ENCODE results near the gene PPP1R12B. TPM values are rescaled to one million over a fixed set of nuclear protein-coding genes. Genes with fewer than 3 reads are reported as not detected.

The PPP1R12B gene
- total and polyA plus RNA-seq, 2 experiments from 2014 or later = 13.2 to 13.8 TPM

DNA sequence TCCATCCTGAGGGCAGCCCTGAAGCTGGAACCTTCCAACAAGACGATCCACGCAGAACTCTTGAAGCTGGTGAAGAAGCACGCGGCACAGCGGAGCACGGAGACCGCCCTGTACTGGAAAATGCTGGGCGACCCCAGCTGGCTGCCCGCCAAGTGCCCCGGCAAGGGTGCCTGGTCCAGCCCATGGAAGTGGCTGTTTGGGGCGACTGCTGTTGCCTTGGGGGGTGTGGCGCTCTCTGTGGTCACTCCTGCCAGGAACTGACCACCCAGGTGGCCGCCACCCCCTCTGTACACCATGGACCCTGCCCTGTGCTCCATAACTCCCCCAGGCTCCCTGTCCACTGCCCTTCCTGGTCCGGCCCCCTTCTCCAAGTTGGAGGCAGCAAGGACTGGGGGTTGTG lies 90.8 kb downstream of the PPP1R12B start:
- TF ChIP-seq, protein P1, sequence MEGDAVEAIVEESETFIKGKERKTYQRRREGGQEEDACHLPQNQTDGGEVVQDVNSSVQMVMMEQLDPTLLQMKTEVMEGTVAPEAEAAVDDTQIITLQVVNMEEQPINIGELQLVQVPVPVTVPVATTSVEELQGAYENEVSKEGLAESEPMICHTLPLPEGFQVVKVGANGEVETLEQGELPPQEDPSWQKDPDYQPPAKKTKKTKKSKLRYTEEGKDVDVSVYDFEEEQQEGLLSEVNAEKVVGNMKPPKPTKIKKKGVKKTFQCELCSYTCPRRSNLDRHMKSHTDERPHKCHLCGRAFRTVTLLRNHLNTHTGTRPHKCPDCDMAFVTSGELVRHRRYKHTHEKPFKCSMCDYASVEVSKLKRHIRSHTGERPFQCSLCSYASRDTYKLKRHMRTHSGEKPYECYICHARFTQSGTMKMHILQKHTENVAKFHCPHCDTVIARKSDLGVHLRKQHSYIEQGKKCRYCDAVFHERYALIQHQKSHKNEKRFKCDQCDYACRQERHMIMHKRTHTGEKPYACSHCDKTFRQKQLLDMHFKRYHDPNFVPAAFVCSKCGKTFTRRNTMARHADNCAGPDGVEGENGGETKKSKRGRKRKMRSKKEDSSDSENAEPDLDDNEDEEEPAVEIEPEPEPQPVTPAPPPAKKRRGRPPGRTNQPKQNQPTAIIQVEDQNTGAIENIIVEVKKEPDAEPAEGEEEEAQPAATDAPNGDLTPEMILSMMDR (conservative IDR thresholded peaks at IDR 0.05; ENCODE audit: low read depth in 2 of 2) = no peak
- TF ChIP-seq STAT1 (IDR thresholded peaks at IDR 0.05; ENCODE audit: unreplicated experiment) (no peak), ZNF114 (CRISPR knock-in tag; IDR thresholded peaks at IDR 0.05) (no peak), EZH2 (IDR thresholded peaks at IDR 0.05; ENCODE audit: low read depth, unreplicated experiment) (no peak), JUNB (IDR thresholded peaks at IDR 0.05; ENCODE audit: unreplicated experiment) (no peak), REST (IDR thresholded peaks at IDR 0.05; ENCODE audit: unreplicated experiment) (no peak), CREB1 (CRISPR knock-in tag; IDR thresholded peaks at IDR 0.05; ENCODE audit: low read depth) (no peak), NANOG (IDR thresholded peaks at IDR 0.05; ENCODE audit: borderline replicate concordance) (no peak), ETS1 (IDR thresholded peaks at IDR 0.05) (no peak), POLR2AphosphoS5 (IDR thresholded peaks at IDR 0.05; ENCODE audit: low read depth) (no peak), ZNF331 (CRISPR knock-in tag; IDR thresholded peaks at IDR 0.05; ENCODE audit: low read depth) (no peak), EZH2phosphoT487 (IDR thresholded peaks at IDR 0.05; ENCODE audit: unreplicated experiment) (no peak)
- TF ChIP-seq, protein P2, sequence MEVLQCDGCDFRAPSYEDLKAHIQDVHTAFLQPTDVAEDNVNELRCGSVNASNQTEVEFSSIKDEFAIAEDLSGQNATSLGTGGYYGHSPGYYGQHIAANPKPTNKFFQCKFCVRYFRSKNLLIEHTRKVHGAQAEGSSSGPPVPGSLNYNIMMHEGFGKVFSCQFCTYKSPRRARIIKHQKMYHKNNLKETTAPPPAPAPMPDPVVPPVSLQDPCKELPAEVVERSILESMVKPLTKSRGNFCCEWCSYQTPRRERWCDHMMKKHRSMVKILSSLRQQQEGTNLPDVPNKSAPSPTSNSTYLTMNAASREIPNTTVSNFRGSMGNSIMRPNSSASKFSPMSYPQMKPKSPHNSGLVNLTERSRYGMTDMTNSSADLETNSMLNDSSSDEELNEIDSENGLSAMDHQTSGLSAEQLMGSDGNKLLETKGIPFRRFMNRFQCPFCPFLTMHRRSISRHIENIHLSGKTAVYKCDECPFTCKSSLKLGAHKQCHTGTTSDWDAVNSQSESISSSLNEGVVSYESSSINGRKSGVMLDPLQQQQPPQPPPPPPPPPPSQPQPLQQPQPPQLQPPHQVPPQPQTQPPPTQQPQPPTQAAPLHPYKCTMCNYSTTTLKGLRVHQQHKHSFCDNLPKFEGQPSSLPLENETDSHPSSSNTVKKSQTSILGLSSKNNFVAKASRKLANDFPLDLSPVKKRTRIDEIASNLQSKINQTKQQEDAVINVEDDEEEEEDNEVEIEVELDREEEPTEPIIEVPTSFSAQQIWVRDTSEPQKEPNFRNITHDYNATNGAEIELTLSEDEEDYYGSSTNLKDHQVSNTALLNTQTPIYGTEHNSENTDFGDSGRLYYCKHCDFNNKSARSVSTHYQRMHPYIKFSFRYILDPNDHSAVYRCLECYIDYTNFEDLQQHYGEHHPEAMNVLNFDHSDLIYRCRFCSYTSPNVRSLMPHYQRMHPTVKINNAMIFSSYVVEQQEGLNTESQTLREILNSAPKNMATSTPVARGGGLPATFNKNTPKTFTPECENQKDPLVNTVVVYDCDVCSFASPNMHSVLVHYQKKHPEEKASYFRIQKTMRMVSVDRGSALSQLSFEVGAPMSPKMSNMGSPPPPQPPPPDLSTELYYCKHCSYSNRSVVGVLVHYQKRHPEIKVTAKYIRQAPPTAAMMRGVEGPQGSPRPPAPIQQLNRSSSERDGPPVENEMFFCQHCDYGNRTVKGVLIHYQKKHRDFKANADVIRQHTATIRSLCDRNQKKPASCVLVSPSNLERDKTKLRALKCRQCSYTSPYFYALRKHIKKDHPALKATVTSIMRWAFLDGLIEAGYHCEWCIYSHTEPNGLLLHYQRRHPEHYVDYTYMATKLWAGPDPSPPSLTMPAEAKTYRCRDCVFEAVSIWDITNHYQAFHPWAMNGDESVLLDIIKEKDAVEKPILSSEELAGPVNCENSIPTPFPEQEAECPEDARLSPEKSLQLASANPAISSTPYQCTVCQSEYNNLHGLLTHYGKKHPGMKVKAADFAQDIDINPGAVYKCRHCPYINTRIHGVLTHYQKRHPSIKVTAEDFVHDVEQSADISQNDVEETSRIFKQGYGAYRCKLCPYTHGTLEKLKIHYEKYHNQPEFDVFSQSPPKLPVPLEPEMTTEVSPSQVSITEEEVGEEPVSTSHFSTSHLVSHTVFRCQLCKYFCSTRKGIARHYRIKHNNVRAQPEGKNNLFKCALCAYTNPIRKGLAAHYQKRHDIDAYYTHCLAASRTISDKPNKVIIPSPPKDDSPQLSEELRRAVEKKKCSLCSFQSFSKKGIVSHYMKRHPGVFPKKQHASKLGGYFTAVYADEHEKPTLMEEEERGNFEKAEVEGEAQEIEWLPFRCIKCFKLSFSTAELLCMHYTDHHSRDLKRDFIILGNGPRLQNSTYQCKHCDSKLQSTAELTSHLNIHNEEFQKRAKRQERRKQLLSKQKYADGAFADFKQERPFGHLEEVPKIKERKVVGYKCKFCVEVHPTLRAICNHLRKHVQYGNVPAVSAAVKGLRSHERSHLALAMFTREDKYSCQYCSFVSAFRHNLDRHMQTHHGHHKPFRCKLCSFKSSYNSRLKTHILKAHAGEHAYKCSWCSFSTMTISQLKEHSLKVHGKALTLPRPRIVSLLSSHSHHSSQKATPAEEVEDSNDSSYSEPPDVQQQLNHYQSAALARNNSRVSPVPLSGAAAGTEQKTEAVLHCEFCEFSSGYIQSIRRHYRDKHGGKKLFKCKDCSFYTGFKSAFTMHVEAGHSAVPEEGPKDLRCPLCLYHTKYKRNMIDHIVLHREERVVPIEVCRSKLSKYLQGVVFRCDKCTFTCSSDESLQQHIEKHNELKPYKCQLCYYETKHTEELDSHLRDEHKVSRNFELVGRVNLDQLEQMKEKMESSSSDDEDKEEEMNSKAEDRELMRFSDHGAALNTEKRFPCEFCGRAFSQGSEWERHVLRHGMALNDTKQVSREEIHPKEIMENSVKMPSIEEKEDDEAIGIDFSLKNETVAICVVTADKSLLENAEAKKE (CRISPR knock-in tag; IDR thresholded peaks at IDR 0.05) = no peak
- Mint-ChIP-seq H3K36me3 (ENCODE audit: low read depth) (peaks cover 5% of the 10 kb centered on the region; the same call in 1 of the 3 replicates), H3K4me3 (no peak overlapping the region), H3K4me1 (no peaks in the 10 kb centered on the region), H3K9me3 (no peaks in the 10 kb centered on the region), H3K27me3 (ENCODE audit: insufficient read depth, low read depth, poor library complexity) (no peaks in the 10 kb centered on the region), H3K27ac (no peak overlapping the region)
- Histone ChIP-seq H3K4me3 (no peak overlapping the region), H4K20me1 (replicated peaks; ENCODE audit: insufficient read depth) (no peaks in the 10 kb centered on the region), H3K4me1 (ENCODE audit: insufficient read depth) (no peaks in the 10 kb centered on the region), H3F3A (replicated peaks; ENCODE audit: low read depth) (no peaks in the 10 kb centered on the region), H2AFZ (no peak overlapping the region), H3K9me2 (ENCODE audit: insufficient read depth) (no peaks in the 10 kb centered on the region), H3K4me2 (no peak overlapping the region), H3K27me3 (ENCODE audit: insufficient read depth) (no peaks in the 10 kb centered on the region), H3K36me3 (ENCODE audit: insufficient read depth) (0 out of 2 replicates have a peak, but pooled peaks cover 4% of the 10 kb centered on the region), H3K27ac (ENCODE audit: low read depth) (no peak overlapping the region), H3K79me2 (replicated peaks; ENCODE audit: insufficient read depth) (no peaks in the 10 kb centered on the region)
- no peak for ATAC-seq
- DNase-seq (ENCODE audit: low spot score) = no peak
